Sciatic nerve (tissue), 2 donors: ENCODE results near the gene FBXO47. TPM values are rescaled to one million over a fixed set of nuclear protein-coding genes. Genes with fewer than 3 reads are reported as not detected.
A peak's percentile ranks its signal among the peaks of the same experiment; 100 is the strongest.

ENCODE experiments used
- ATAC-seq: fragments of 200-7000 bp; cut with Tn5 transposase; one replicate; pipeline ENCODE4 v1.9.1; 2020; ENCODE audit warnings: mild to moderate bottlenecking, moderate library complexity
- DNase-seq: peaks from one replicate; pipeline ENCODE4 v3.0.0-alpha.2; 2020; ENCODE audit warnings: low spot score
- intact Hi-C: fragments of 100-400 bp; cut with DNase I; formaldehyde crosslinking; loops from one replicate; pipeline ENCODE4 v1.14.2; 2022
- total RNA-seq: library from RNA; stranded (reverse); fragmentation: NEBNext Ultra II Directional; extraction: Animal tissue kit (Norgen Biotek cat#: 25700); gene quantifications from one replicate; pipeline ENCODE4 v1.2.1, GENCODE V29; 2021
- donor health status: DM: no; HTN: no; CAD: no.
- donor health status: DM: no; HTN: no; CAD: no.

FBXO47 gene
- total RNA-seq, 1 donor from 2014 or later: not detected

DNA sequence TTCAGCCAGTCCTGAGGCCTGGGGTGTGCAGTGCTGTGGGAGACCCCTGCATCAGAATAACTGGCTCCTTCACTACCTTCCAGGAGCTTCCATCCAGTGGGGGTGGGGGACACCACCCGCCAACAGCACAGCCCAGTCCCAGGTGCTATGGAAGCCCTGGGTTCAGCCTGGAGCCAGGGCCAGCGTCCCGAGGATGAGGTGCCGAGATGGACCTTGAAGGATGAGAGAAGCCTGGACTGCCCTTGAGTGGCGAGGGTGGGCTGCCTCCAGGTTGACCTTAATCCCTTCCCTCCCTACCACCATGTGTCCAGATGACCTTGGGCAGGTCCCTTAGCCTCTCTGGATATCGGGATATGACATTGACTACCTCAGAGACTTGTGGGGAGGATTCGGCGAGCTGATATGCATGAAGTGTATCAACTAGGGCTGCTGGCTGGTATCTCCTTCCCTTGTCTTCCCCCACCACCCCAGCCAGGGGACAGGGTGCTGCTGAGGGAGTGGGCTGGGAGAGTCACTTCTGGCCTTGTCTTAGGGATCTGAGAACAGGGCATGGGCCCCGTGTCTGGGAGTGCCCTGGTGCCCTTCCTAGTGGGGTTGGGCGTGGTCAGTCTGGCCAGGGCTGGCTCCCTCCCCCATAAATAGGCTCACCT, 56.0 kb downstream of the FBXO47 start:
- ATAC-seq (no peak), DNase-seq (peak; percentile 54)
- intact Hi-C loops: no loop called here

DNA sequence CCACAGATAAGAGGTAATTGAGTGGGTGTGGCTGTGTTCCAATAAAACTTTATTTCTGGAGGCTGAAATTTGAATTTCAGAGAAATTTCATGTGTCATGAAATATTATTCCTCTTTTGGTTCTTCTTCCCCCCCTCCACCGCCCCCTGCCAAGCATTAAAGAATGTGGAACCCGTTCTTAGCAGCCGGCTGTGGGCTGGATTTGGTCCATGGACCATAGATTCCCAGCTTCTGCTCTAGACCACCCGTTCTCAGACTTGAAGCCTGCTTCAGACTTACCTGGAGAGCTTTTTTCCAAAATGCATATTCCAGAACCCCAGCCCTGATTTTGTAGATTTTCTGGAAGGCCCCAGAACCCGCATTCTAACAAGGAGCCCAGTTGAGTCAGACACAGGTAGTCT, 56.9 kb downstream of the FBXO47 start:
- ATAC-seq: no peak
- peak; percentile 43 for DNase-seq
- intact Hi-C loops: no loop called here

DNA sequence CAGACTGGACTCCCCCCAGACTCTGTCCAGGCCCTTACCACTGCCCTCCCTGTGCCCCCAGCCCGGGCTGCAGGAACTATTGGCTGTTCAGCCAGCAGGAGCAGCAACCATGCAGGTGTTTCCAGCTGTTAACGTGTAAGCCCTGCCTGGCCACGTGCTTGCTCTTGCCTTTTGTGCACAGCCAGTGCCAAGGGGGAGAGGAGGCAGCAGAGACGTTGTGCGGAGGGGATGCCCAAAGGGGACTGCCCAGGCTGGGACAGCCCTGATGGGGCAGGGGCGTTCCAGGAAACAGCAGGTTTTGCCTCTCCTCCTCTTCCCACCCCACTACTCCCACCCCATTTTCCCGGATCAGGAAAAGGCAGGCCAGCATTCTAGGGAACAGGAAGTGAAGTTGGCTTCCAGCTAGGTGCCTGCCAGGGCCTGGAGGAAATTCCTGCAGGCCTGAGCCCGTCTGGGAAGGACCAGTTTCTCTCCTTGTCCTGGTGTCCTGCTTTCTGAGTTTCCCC, 58.5 kb downstream of the FBXO47 start:
- no peak for ATAC-seq
- intact Hi-C loops: no loop called here
- DNase-seq: peak; percentile 51

DNA sequence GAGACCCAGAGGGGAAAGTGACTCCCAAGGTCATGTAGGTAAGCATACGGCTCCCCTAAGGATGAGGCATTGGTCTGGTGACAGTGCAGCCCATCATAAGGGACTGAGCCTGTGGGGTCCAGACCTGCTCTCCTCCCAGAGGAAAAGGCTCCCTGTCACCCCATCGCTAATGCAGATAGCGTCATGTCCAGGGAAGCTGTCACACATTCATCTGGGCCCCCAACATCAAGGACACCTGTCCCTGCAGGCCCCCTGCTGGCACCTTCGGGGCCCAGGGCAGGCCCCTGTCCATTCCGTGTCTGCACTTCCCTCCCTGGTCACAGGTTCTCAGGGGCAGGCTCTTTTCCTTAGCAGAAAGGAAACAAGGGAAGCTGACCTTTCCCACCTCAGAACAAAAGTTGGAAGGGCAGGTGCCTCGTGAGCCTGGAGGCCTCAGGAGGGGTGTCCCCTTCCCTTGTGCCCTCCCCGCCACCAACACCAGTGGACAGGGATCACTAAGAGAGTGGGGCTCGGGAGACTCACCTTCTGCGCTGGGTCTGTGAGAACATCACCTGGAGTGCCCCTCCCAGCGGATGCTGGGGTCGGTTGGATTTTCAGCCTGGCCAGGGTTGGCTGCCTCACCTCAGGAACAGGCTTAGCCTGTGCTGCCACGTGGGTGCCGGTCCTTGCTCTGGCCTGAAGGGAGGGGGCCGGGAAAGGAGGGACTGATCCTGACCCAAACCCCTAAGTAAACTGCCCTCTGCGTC, 59.1 kb downstream of the FBXO47 start:
- ATAC-seq: no peak
- intact Hi-C loops: no loop called here
- no peak for DNase-seq

DNA sequence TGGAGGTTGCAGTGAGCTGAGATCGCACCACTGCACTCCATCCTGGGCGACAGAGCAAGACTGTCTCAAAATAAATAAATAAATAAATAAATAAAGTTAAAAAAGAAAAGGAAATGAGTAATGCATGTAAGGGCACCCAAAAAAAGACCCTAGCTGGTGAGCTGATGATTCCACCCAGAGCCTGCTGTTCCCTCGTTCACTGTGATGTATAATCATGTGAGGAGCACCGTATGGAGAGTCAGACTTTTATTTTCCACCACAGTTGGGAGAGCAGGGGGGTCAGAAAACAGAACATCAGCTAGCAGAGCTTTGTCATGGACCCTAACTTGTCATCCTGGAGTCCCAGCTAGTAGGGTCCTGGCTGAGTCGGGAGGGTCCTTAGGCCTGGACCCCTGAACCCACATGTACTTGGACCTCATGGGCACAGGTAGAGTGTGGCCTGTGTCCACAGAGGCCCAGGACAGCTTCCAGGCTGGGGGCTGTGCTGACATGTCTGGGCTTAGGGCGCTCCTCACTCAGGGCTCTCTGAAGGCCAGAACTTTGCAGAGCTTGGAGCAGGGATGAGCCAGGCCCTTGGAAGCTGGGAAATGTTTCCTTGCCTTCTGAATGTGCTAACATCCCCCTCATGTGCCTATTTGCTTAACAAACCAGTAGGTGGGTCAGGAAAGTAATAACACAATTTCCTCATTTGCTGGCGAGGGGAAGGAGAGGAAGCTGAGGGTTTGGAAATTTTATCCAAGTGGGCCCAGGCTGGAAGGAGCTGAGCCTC, 60.6 kb downstream of the FBXO47 start:
- ATAC-seq (peak; percentile 9), DNase-seq (no peak)
- intact Hi-C loops: no loop called here

DNA sequence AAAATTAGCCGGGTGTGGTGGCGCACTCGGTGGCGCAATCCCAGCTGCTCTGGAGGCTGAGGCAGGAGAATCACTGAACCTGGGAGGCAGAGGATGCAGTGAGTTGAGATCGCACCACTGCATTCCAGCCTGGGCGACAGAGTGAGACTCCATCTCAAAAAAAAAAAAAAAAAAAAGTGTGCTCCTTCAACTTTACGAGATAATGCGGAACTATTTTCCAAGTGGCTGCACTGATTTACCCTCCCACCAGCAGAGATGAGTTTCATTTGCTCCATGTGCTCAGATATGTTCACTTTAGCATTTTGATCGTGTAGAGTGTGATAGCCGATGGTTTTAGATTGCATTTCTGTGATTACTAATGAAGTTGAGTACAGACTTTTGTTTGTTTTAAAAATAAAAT, 61.8 kb downstream of the FBXO47 start:
- intact Hi-C loops: no loop called here
- ATAC-seq: no peak
- DNase-seq: no peak

DNA sequence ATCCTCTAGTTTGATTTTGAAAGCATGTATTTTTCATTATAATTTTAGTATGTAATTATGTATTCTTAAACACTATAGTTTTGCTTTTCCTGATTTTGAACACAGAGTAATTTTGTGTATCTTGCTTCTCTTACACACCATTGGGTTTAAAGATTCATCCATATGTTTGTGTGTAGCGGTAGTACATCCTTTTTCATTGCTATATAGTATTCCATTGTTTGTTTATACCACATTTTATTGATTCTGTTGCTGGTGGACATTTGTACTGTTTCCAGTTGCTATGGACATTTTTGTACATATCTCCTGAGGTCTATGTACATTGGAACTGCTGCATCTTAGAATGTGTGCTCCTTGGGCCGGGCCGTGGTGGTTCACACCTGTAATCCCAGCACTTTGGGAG, 62.3 kb downstream of the FBXO47 start:
- intact Hi-C loops: no loop called here
- ATAC-seq (no peak), DNase-seq (no peak)

DNA sequence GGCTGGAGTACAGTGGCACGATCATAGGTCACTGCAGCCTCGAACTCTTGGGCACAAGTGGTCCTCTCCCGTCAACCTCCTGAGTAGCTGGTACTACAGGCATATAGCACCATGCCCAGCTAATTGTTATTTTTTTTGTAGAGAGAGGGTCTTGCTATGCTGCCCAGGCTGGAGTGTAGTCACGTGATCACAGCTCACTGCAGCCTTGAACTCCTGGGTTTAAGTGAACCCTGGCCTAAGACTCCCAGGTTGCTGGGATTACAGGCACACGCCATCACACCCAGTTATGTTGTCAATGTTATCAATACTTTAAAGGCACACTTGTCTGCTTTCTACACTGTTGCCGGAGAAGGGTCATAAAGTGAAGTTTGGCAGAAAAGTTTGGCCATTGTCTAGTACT, 63.8 kb downstream of the FBXO47 start:
- intact Hi-C loops: no loop called here
- no peak for ATAC-seq
- DNase-seq: no peak

DNA sequence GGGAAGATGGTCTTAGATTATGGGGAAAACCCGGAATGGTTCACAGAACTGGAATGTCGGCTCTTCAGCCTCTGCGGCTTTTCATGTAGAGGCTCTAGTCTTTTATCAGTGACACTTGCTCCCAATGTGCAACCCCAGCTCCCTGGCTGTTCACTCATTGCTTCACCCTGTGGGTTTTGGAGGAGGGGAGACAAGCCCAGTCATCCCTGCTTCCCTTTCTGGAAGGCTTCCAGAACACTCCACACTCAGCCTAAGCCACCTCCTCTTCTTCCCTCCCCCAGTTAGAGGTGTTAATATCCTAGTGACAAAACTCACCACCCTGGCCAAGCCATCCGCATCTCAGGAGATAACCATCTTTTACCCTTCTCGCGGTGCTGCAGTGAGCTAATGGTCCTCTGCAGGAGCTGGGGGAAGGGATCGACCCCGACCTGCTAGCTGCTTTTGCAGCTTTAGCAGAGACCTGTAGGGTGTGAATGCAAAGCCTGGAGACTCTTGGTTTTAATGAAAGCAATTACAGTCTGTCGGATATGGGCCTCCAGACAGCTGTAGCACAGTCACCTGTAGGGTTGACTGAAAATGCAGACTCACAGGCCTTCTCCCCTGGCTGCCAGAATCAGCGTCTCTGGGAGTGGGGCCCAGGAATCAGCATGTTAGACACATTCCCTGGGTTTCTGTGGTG, 66.1 kb downstream of the FBXO47 start:
- ATAC-seq (peak; percentile 68), DNase-seq (no peak)
- intact Hi-C loops: no loop called here

DNA sequence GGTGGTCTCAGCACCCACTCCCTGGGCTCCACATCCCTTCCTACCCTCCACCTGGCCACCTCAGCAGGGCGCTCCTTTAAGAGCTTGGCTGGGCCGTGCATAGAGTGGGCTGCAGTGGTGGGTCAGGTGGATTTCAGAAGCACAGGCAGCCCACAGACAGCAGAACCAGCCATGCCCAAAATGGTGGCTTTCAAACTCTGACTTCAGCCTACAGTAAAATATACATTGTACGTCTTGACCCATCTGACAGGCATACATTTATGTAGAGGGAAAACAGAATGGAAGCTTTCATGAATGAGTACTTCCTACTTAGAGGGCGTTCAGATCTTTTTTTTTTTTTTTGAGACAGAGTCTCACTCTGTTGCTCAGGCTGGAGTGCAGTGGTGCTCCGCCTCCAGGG, 67.8 kb downstream of the FBXO47 start:
- ATAC-seq (no peak), DNase-seq (no peak)
- intact Hi-C loops: no loop called here

DNA sequence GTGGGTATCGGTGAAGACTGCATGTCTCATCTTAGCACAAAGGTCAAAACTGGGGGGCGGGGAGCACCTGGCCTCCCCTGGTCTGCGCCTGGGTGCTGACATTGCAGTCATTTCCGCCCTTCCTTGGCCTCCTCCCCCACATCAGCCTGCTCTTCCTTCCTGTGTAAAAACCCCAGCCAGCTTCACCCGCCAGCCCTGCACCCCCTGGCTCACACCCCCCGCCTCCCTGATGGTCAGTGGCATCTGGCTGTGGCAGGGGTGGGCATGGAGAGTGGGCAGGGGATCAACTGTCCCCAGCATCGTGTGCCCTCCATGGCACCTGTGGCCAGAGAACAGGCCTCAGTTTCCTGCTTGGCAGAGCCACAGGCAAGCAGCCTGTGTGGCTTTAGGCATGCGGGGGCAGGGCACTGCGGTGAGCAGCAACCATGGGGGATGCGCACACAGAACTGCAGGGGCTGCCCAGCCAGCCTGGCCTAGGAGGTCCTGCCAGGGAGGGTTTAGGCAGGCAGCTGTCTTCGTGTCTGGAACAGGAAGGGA, 68.3 kb downstream of the FBXO47 start:
- ATAC-seq (no peak), DNase-seq (no peak)
- intact Hi-C loops: no loop called here

DNA sequence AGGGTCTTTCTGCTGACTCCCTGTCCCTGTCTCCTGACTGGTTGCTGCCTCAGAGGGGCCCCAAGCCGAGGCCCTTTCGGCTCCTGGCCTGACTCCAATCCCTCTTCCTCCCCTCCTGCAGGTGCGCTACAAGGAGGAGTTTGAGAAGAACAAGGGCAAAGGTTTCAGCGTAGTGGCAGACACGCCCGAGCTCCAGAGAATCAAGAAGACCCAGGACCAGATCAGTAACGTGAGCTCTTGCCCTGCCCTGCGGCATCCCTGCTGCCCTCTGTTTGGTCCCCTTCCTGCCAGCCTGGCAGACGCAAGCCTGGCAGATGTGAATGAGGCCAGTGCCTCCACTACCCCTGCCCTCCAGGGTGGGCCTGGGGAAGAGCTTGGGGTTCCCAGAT, 68.9 kb downstream of the FBXO47 start:
- intact Hi-C loops: no loop called here
- DNase-seq (no peak), ATAC-seq (no peak)

DNA sequence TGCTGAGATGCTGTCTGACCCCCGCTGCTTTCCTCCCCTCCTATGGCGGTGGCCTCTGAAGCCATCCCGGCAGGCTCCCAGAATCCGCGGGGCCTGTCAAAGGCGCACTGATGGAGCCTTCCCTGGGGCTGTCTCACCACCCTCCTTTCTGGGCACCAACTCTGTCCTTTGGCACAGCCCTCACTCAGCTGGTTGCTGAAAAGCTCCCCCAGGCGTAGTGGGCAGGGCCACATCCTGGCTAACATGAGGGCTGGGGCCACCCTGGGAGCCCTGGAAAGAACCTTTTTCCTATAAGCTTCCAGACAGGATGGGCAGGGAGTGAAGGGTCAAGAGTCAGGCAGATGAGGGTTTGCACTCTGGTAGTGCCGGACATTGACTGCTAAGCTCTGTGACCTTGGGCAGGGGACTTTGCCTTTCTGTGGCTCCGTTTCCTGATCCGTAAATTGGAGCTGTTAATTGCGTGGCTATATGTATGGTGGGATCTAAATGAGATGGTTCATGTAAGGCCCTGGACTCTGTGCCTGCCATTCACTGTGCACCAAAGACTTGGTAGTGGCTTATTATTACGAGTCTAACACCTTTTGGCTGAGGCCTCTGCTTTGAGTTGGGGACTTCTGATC, 69.4 kb downstream of the FBXO47 start:
- ATAC-seq: no peak
- no peak for DNase-seq
- intact Hi-C loops: no loop called here

DNA sequence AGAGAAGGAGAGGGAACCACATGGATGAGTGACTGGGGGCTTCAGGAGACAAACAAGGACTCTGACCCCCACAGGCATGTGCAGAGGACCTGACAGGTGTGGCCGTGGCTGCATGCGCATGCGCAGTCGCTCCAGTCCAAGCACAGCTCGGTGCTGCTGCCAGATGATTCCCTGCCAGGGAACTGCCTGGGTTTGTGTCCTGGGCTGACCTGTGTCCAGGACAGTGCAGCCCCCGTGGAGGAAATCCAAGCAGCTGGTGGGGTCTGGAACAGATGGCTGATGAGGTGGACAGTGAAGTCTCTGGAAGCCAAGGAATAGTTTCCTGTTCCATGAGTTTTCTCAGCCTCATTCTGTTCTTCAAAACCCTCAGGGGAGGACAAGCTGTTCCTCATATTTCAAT, 70.0 kb downstream of the FBXO47 start:
- ATAC-seq (peak; percentile 36), DNase-seq (no peak)

DNA sequence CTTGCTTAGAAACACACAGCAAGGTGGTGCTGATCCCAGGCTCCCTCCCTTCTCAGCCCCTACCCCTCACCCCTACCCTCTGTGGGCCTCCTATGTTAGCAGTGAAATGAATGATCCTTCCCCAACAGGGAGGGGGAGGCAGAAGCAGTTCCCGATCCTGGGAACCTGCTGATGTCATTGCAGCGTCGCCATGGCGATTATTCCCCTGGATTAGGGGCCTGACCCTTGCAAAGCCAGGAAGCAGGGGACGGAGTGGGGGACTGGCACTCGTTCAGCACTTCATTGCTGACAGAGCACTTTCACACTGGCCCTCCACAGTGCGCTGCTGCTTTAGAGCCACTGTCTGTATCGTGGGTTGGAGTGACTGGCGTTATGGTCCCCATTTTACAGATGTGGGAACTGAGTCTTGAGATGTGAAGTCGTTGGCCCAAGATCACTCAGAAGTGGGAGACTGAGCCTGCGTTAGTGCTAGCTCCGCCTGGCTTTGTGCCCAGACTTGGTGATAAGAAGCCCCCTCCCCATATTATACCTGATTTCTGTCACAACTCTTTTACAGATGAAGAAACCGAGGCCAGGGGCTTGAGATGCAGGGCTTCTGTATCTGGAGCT, 70.8 kb downstream of the FBXO47 start:
- DNase-seq: no peak
- intact Hi-C loops: no loop called here
- ATAC-seq: no peak

More for the DNA sequence above, 70.0 kb downstream of the FBXO47 start:
- intact Hi-C loops: no loop called here

DNA sequence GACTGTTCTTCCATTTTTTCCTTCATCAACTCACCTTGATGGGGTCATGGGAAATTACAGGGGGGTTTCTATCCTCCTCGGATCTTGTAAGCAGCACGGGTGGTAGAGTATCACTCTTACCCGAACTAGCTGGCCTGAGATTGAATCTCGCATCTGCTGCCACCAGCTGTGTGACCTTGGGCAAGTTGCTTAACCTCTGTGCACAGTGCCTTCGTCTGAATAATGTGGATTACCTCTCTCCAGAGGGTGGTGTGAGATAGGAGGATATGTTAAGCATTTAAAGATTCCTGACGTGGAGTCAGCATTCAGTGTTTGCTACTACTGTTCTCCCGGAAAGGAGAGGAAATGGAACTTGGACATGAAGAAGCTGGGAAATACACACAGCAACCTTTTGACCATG, 72.9 kb downstream of the FBXO47 start:
- DNase-seq (no peak), ATAC-seq (no peak)
- intact Hi-C loops: no loop called here

DNA sequence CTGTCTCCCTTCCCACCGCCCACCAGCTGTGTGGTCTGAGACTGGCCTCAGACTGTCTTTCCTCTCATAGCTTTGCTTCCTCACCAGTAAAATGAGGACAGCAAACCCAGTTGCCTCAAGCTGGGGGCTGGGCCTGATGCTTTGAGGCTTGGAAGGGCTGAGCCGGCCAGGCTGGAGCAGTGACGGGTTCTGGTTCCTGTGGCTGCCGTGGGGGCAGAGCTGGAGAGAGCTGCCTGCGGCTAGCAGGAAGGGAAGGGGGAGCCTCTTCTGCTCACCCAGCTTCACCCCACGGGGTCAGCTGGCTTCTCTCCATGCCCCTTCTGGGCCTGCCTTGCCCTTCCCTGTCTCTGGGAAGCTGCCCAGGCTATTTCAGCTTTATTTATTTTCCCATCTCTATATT, 73.6 kb downstream of the FBXO47 start:
- intact Hi-C loops: no loop called here
- peak; percentile 41 for ATAC-seq

DNA sequence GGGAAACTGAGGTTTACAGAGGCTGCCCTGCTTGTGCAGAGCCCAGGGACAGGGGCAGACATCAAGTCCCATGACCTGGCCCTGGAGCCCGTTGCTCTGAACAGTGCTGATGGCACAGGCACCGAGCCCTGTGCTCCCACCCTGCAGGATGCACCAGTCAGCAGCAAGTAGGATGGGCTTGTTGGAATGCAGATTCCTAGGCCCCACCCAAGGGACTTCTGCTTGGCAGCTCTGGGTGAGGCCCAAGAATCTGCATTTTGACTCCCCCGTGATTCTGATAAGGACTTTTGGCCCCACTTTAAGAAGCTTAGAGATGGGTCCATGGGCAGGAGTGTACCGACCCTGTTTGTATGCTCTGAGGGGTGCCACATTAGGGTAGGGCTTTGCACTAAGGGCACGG, 74.1 kb downstream of the FBXO47 start:
- intact Hi-C loops: no loop called here
- DNase-seq (no peak), ATAC-seq (no peak)

More for the DNA sequence above, 73.6 kb downstream of the FBXO47 start:
- DNase-seq: no peak
